ENCODE data around the gene PRPF39. TPM values are rescaled to one million over a fixed set of nuclear protein-coding genes. Genes with fewer than 3 reads are reported as not detected.
"Not testable (repeated sequence)": the region's sequence is repeated elsewhere in the genome, so short reads cannot be mapped to it uniquely, and the experiment has no call there.

The PRPF39 gene
- total RNA-seq, 1 donor from 2014 or later, result 97.2 TPM

GRCh38 chr14:45135659-45136395 lies 51.9 kb downstream of the PRPF39 start, which contains the start of gene FANCM:
TSS of gene FANCM (plus strand) at chr14:45135930. CDS start at chr14:45136032, 102 bp downstream.
- TF ChIP-seq, protein P1, sequence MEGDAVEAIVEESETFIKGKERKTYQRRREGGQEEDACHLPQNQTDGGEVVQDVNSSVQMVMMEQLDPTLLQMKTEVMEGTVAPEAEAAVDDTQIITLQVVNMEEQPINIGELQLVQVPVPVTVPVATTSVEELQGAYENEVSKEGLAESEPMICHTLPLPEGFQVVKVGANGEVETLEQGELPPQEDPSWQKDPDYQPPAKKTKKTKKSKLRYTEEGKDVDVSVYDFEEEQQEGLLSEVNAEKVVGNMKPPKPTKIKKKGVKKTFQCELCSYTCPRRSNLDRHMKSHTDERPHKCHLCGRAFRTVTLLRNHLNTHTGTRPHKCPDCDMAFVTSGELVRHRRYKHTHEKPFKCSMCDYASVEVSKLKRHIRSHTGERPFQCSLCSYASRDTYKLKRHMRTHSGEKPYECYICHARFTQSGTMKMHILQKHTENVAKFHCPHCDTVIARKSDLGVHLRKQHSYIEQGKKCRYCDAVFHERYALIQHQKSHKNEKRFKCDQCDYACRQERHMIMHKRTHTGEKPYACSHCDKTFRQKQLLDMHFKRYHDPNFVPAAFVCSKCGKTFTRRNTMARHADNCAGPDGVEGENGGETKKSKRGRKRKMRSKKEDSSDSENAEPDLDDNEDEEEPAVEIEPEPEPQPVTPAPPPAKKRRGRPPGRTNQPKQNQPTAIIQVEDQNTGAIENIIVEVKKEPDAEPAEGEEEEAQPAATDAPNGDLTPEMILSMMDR (IDR thresholded peaks at IDR 0.05), result no peak
- TF ChIP-seq EZH2phosphoT487 (IDR thresholded peaks at IDR 0.05), result no peak
- no peak for TF ChIP-seq EZH2 (IDR thresholded peaks at IDR 0.05)
- H3K36me3 Mint-ChIP-seq, result no peaks in the 10 kb centered on the region
- H3K79me2 ChIP-seq (ENCODE audit: low read depth), result peaks cover 83% of the 10 kb centered on the region

DNA sequence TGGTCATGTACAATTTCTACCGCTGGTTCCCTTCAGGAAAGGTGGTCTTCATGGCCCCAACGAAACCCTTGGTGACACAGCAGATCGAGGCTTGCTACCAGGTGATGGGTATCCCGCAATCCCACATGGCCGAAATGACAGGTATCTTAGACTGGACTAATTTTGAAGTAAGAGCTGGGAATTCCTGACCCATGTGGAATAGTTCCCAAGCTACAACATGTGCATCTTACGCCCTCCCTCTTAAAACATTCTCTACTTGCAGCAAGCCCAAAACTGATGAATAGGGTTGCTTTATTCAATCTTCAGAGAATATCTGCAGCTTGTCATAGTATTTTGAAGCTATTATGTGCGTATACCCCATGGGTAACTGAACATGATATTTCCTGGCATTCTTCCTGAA lies 52.5 kb downstream of the PRPF39 start:
- peak; percentile 3 for DNase-seq (ENCODE audit: low spot score)
- Histone ChIP-seq H3K27ac (peak overlapping the region; percentile 81), H3K9me3 (ENCODE audit: low read depth) (no peaks in the 10 kb centered on the region)

More at GRCh38 chr14:45135659-45136395, 51.9 kb downstream of the PRPF39 start, which contains the start of gene FANCM:
- Histone ChIP-seq H3K36me3 (peaks cover 6% of the 10 kb centered on the region), H3K4me3 (peak within 1 kb of the TSS; percentile 94), H3K27me3 (no peaks in the 10 kb centered on the region), H4K20me1 (ENCODE audit: low read depth) (peaks cover 26% of the 10 kb centered on the region), H3K9ac (peak within 1 kb of the TSS; percentile 69), H3F3A (ENCODE audit: low read depth) (peaks cover 15% of the 10 kb centered on the region), H3K4me1 (peaks cover 38% of the 10 kb centered on the region), H2AFZ (replicated peaks) (peak within 1 kb of the TSS; percentile 91), H3K9me3 (ENCODE audit: low read depth) (no peaks in the 10 kb centered on the region), H3K4me2 (peak within 1 kb of the TSS; percentile 97), H3K27ac (peak within 1 kb of the TSS; percentile 81)
- H3K4me1 Mint-ChIP-seq, result peaks cover 24% of the 10 kb centered on the region
- DNase-seq (ENCODE audit: low spot score), result peak; percentile 97
- H3K9me3 Mint-ChIP-seq, result no peaks in the 10 kb centered on the region
- peak within 1 kb of the TSS; percentile 96 for H3K4me3 Mint-ChIP-seq
- peak within 1 kb of the TSS; percentile 94 for H3K27ac Mint-ChIP-seq
- H3K27me3 Mint-ChIP-seq (ENCODE audit: insufficient read depth, low read depth), result no peaks in the 10 kb centered on the region

DNA sequence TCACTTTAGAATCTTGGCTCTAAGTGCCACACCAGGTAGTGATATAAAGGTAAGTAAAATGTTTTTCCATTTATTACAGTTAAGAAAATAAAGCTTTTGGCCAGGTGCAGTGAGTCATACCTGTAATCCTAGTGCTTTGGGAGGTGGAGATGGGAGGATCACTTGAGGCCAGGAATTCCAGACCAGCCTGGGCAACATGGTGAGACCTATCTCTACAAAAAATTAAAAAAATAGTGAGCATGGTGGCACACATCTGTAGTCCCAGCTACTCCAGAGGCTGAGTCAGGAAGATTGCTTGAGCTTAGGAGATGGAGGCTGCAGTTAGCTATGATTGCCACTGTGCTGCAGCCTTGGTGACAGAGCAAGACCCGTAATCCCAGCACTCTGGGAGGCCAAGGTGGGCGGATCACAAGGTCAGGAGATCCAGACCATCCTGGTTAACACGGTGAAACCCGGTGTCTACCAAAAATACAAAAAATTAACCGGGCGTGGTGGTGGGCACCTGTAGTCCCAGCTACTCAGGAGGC lies 56.8 kb downstream of the PRPF39 start:
- H3K36me3 Mint-ChIP-seq, result peaks cover 10% of the 10 kb centered on the region
- no peak for DNase-seq (ENCODE audit: low spot score)
- TF ChIP-seq EZH2 (IDR thresholded peaks at IDR 0.05) (no peak), EZH2phosphoT487 (IDR thresholded peaks at IDR 0.05) (no peak)
- TF ChIP-seq, protein P1 (IDR thresholded peaks at IDR 0.05), result no peak
- Histone ChIP-seq H3F3A (ENCODE audit: low read depth) (peaks cover 10% of the 10 kb centered on the region), H3K9me3 (ENCODE audit: low read depth) (no peaks in the 10 kb centered on the region), H3K4me2 (no peak overlapping the region), H3K9ac (no peak overlapping the region), H3K27me3 (no peaks in the 10 kb centered on the region), H2AFZ (replicated peaks) (no peak overlapping the region), H4K20me1 (ENCODE audit: low read depth) (peaks cover 15% of the 10 kb centered on the region), H3K27ac (no peak overlapping the region), H3K79me2 (ENCODE audit: low read depth) (peaks cover 86% of the 10 kb centered on the region), H3K4me3 (no peak overlapping the region), H3K4me1 (peaks cover 21% of the 10 kb centered on the region), H3K36me3 (peaks cover 6% of the 10 kb centered on the region)
- peaks cover 18% of the 10 kb centered on the region for H3K4me1 Mint-ChIP-seq
- H3K27ac Mint-ChIP-seq, result no peak overlapping the region
- no peaks in the 10 kb centered on the region for H3K9me3 Mint-ChIP-seq
- no peaks in the 10 kb centered on the region for H3K27me3 Mint-ChIP-seq (ENCODE audit: insufficient read depth, low read depth)
- H3K4me3 Mint-ChIP-seq, result no peak overlapping the region

More for the DNA sequence above, 52.5 kb downstream of the PRPF39 start:
- Histone ChIP-seq H3K4me2 (peak overlapping the region; percentile 97), H3K4me1 (peaks cover 38% of the 10 kb centered on the region), H3K4me3 (peak overlapping the region; percentile 94), H3F3A (ENCODE audit: low read depth) (peaks cover 15% of the 10 kb centered on the region), H2AFZ (replicated peaks) (peak overlapping the region; percentile 67), H4K20me1 (ENCODE audit: low read depth) (peaks cover 21% of the 10 kb centered on the region), H3K36me3 (peaks cover 6% of the 10 kb centered on the region), H3K79me2 (ENCODE audit: low read depth) (peaks cover 79% of the 10 kb centered on the region), H3K27me3 (no peaks in the 10 kb centered on the region), H3K9ac (peak overlapping the region; percentile 69)
- Mint-ChIP-seq H3K27me3 (ENCODE audit: insufficient read depth, low read depth) (no peaks in the 10 kb centered on the region), H3K4me3 (peak overlapping the region; percentile 96), H3K36me3 (no peaks in the 10 kb centered on the region), H3K4me1 (peaks cover 22% of the 10 kb centered on the region), H3K27ac (peak overlapping the region; percentile 87), H3K9me3 (no peaks in the 10 kb centered on the region)
- TF ChIP-seq EZH2phosphoT487 (IDR thresholded peaks at IDR 0.05) (no peak), EZH2 (IDR thresholded peaks at IDR 0.05) (no peak)
- TF ChIP-seq, protein P1 (IDR thresholded peaks at IDR 0.05), result no peak

DNA sequence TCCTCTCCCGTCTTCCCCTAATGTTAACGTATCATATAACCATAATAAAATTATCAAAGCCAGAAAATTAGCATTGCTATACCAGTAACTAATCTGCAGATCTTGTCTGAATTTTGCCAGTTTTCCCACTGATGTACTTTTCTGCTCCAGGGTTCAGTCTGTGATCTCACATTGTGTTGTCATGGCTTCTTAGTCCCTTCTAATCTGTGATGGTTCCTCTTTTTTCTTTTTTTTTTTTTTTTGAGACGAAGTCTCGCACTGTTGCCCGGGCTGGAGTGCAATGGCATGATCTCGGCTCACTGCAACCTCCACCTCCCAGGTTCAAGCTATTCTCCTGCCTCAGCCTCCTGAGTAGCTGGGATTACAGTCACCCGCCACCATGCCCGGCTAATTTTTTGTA lies 58.2 kb downstream of the PRPF39 start:
- H3K9me3 Mint-ChIP-seq; H2AFZ ChIP-seq (replicated peaks); H3K4me3 Mint-ChIP-seq; H3K4me3 ChIP-seq; H3K4me2 ChIP-seq; H3K27ac ChIP-seq; H3K27me3 Mint-ChIP-seq (ENCODE audit: insufficient read depth, low read depth); H3K27ac Mint-ChIP-seq; H3K9me3 ChIP-seq (ENCODE audit: low read depth); H3K27me3 ChIP-seq; H3F3A ChIP-seq (ENCODE audit: low read depth); H3K9ac ChIP-seq; DNase-seq (ENCODE audit: low spot score); H3K36me3 ChIP-seq; H4K20me1 ChIP-seq (ENCODE audit: low read depth): not testable (repeated sequence)
- peaks cover 12% of the 10 kb centered on the region for H3K36me3 Mint-ChIP-seq
- Histone ChIP-seq H3K79me2 (ENCODE audit: low read depth) (peaks cover 81% of the 10 kb centered on the region), H3K4me1 (peaks cover 17% of the 10 kb centered on the region)
- peaks cover 16% of the 10 kb centered on the region for H3K4me1 Mint-ChIP-seq
